Neural cell (in vitro differentiated cells): ENCODE data around the gene ENAH. TPM values are rescaled to one million over a fixed set of nuclear protein-coding genes. Genes with fewer than 3 reads are reported as not detected.

ENCODE experiments used
- H2AFZ ChIP-seq: fragments of 200-600, 300-800 bp; sonication (generic), shearing (Covaris generic); 2 replicates; pipeline ENCODE4 v1.6.0; 2014; ENCODE audit warnings: low read depth, mild to moderate bottlenecking, antibody characterized with exemption, low read length, moderate library complexity
- H3F3A ChIP-seq: fragments of 200-600 bp; shearing (Covaris generic); 2 replicates; pipeline ENCODE4 v1.6.1; 2016; ENCODE audit warnings: mild to moderate bottlenecking, moderate library complexity, mixed read lengths, antibody characterized with exemption, low read length; ENCODE audit not compliant: insufficient read depth, poor library complexity, severe bottlenecking
- H3K27ac ChIP-seq: fragments of 200-600, 300-800 bp; sonication (generic), shearing (Covaris generic); 2 replicates; pipeline ENCODE4 v1.5.1; 2014; ENCODE audit warnings: mild to moderate bottlenecking, low read length, moderate library complexity
- H3K27me3 ChIP-seq: fragments of 300-800, 200-600 bp; sonication (generic), shearing (Covaris generic); 2 replicates; pipeline ENCODE4 v1.6.0; 2014; ENCODE audit warnings: mild to moderate bottlenecking, low read depth, low read length, moderate library complexity; ENCODE audit not compliant: insufficient read depth
- H3K36me3 ChIP-seq: fragments of 300-800, 200-600 bp; sonication (generic), shearing (Covaris generic); 2 replicates; pipeline ENCODE4 v1.5.1; 2014; ENCODE audit warnings: mild to moderate bottlenecking, antibody characterized with exemption, low read length, moderate library complexity; ENCODE audit not compliant: insufficient read depth
- H3K4me2 ChIP-seq: fragments of 300-800, 200-600 bp; sonication (generic), shearing (Covaris generic); 2 replicates; pipeline ENCODE4 v1.6.0; 2014; ENCODE audit warnings: mild to moderate bottlenecking, low read length
- H3K4me3 ChIP-seq: fragments of 300-800, 200-600 bp; sonication (generic), shearing (Covaris generic); 2 replicates; pipeline ENCODE4 v1.5.1; 2014; ENCODE audit warnings: mild to moderate bottlenecking, low read length, moderate library complexity
- H3K79me2 ChIP-seq: fragments of 200-600 bp; shearing (Covaris generic); replicated peaks from 2 replicates; pipeline ENCODE4 v1.6.0; 2014; ENCODE audit warnings: mild to moderate bottlenecking, low read length, moderate library complexity; ENCODE audit not compliant: insufficient read depth
- H3K9ac ChIP-seq: fragments of 300-800, 200-600 bp; sonication (generic), shearing (Covaris generic); 2 replicates; pipeline ENCODE4 v1.6.1; 2016; ENCODE audit warnings: mild to moderate bottlenecking, low read length, mixed read lengths
- H3K9me2 ChIP-seq: fragments of 200-600 bp; shearing (Covaris generic); 2 replicates; pipeline ENCODE4 v1.6.1; 2016; ENCODE audit warnings: mild to moderate bottlenecking, low read length, mixed read lengths; ENCODE audit not compliant: insufficient read depth
- H3K9me3 ChIP-seq: fragments of 200-600, 300-800 bp; sonication (generic), shearing (Covaris generic); 2 replicates; pipeline ENCODE4 v1.6.1; 2016; ENCODE audit warnings: mild to moderate bottlenecking, mixed run types, low read length, moderate library complexity, mixed read lengths
- H4K20me1 ChIP-seq: fragments of 200-600 bp; shearing (Covaris generic); 2 replicates; pipeline ENCODE4 v1.6.1; 2016; ENCODE audit warnings: mild to moderate bottlenecking, mixed run types; ENCODE audit not compliant: insufficient read depth
- CTCF ChIP-seq: fragments of 450-650 bp; IDR thresholded peaks from 2 replicates; pipeline ENCODE4 v1.5.1; 2014; ENCODE audit warnings: antibody characterized with exemption, mild to moderate bottlenecking, moderate library complexity; ENCODE audit not compliant: poor library complexity, severe bottlenecking
- EP300 ChIP-seq: fragments of 450-650 bp; conservative IDR thresholded peaks from 2 replicates; pipeline ENCODE4 v1.6.1; 2014; ENCODE audit warnings: antibody characterized with exemption, mild to moderate bottlenecking, moderate library complexity; ENCODE audit not compliant: poor library complexity, severe bottlenecking
- EZH2 ChIP-seq: fragments of 200-600, 300-800 bp; shearing (Covaris generic), sonication (generic); IDR thresholded peaks from 2 replicates; pipeline ENCODE4 v1.6.1; 2014; ENCODE audit warnings: antibody characterized with exemption, low read length, borderline replicate concordance, mild to moderate bottlenecking; ENCODE audit not compliant: insufficient read depth, poor library complexity, severe bottlenecking
- MXI1 ChIP-seq: fragments of 450-650 bp; conservative IDR thresholded peaks from 2 replicates; pipeline ENCODE4 v1.6.1; 2014; ENCODE audit warnings: antibody characterized with exemption, mild to moderate bottlenecking; ENCODE audit not compliant: poor library complexity, severe bottlenecking
- POLR2AphosphoS5 ChIP-seq: IDR thresholded peaks from 2 replicates; pipeline ENCODE4 v1.6.1; 2012
- RAD21 ChIP-seq: fragments of 450-650 bp; conservative IDR thresholded peaks from 2 replicates; pipeline ENCODE4 v1.6.1; 2014; ENCODE audit warnings: antibody characterized with exemption, mild to moderate bottlenecking, moderate library complexity
- REST ChIP-seq: IDR thresholded peaks from 2 replicates; pipeline ENCODE4 v1.6.1; 2012; ENCODE audit warnings: borderline replicate concordance
- SMC3 ChIP-seq: fragments of 450-650 bp; conservative IDR thresholded peaks from 2 replicates; pipeline ENCODE4 v1.6.1; 2014; ENCODE audit warnings: antibody characterized with exemption, mild to moderate bottlenecking, moderate library complexity; ENCODE audit not compliant: poor library complexity
- TAF1 ChIP-seq: IDR thresholded peaks from 2 replicates; pipeline ENCODE4 v1.6.1; 2012; ENCODE audit warnings: low read depth
- polyA plus RNA-seq: library from polyadenylated mRNA; depleted of rRNA; stranded (reverse); fragments of >200 nt; gene quantifications from 2 replicates; pipeline ENCODE4 v1.2.3, GENCODE V29; 2014

Gene ENAH
- polyA plus RNA-seq, 1 donor from 2014 or later = 58.4 TPM

GRCh38 chr1:225573216-225573615 lies 79.7 kb downstream of the ENAH start:
- Histone ChIP-seq H3K27ac (no peak overlapping the region), H4K20me1 (peaks cover 5% of the 10 kb centered on the region), H3F3A (no peaks in the 10 kb centered on the region), H3K9me3 (no peaks in the 10 kb centered on the region), H2AFZ (no peak overlapping the region), H3K79me2 (peaks cover 93% of the 10 kb centered on the region), H3K4me2 (no peak overlapping the region), H3K9me2 (no peaks in the 10 kb centered on the region), H3K27me3 (no peaks in the 10 kb centered on the region), H3K36me3 (no peaks in the 10 kb centered on the region), H3K9ac (no peak overlapping the region), H3K4me3 (no peak overlapping the region)
- TF ChIP-seq RAD21 = no peak
- TF ChIP-seq MXI1 = no peak
- TF ChIP-seq CTCF = no peak
- no peak for TF ChIP-seq POLR2AphosphoS5
- no peak for TF ChIP-seq TAF1
- no peak for TF ChIP-seq EP300
- no peak for TF ChIP-seq EZH2
- TF ChIP-seq SMC3 = no peak
- no peak for TF ChIP-seq REST

GRCh38 chr1:225572422-225572821 lies 80.5 kb downstream of the ENAH start:
- no peaks in the 10 kb centered on the region for H3K9me3 ChIP-seq
- peaks cover 93% of the 10 kb centered on the region for H3K79me2 ChIP-seq
- no peak overlapping the region for H2AFZ ChIP-seq
- no peak overlapping the region for H3K4me2 ChIP-seq
- H3K27ac ChIP-seq = no peak overlapping the region
- H3K36me3 ChIP-seq = no peaks in the 10 kb centered on the region
- no peaks in the 10 kb centered on the region for H3K9me2 ChIP-seq
- H3K4me3 ChIP-seq = no peak overlapping the region
- H3K27me3 ChIP-seq = no peaks in the 10 kb centered on the region
- H4K20me1 ChIP-seq = peaks cover 5% of the 10 kb centered on the region
- H3K9ac ChIP-seq = no peak overlapping the region
- TF ChIP-seq POLR2AphosphoS5 = no peak
- TF ChIP-seq MXI1 = no peak
- TF ChIP-seq CTCF = no peak
- TF ChIP-seq REST = no peak
- no peak for TF ChIP-seq TAF1
- no peak for TF ChIP-seq SMC3
- no peak for TF ChIP-seq EZH2
- TF ChIP-seq EP300 = no peak
- TF ChIP-seq RAD21 = no peak
- no peaks in the 10 kb centered on the region for H3F3A ChIP-seq
